ENCODE data around the gene YOD1.

Gene YOD1

GRCh38 chr1:207077012-207077411 is 26.0 kb upstream of the YOD1 start:
- H4K5ac ChIP-seq (ENCODE audit: low read length) = no peak overlapping the region
- DNase-seq = no peak
- H3K4ac ChIP-seq (ENCODE audit: low read depth, low read length) = no peak overlapping the region
- no CpG with 5 or more reads among the region's 1 CpG for WGBS (ENCODE audit: extremely low coverage, insufficient coverage, low lambda C conversion rate)
- H3K4me2 ChIP-seq (ENCODE audit: low read length) = no peak overlapping the region
- no peaks in the 10 kb centered on the region for H3K36me3 ChIP-seq (ENCODE audit: control insufficient read depth, insufficient read depth, low read length)
- H3K4me3 ChIP-seq (ENCODE audit: low read length) = no peak overlapping the region
- no peaks in the 10 kb centered on the region for H3K4me1 ChIP-seq (ENCODE audit: control insufficient read depth, low read depth, low read length)
- H2BK5ac ChIP-seq (ENCODE audit: low read length) = no peak overlapping the region
- no peak overlapping the region for H3K56ac ChIP-seq (ENCODE audit: low read length)
- H4K8ac ChIP-seq (ENCODE audit: low read depth, low read length) = no peak overlapping the region
- no peak overlapping the region for H3K23ac ChIP-seq (ENCODE audit: low read length)
- H3K27ac ChIP-seq (ENCODE audit: low read depth, low read length) = no peak overlapping the region
- no peak overlapping the region for H3K18ac ChIP-seq (ENCODE audit: low read length)
- no peaks in the 10 kb centered on the region for H3K27me3 ChIP-seq (ENCODE audit: insufficient read depth, low read length, poor library complexity)
- no peak overlapping the region for H2AK5ac ChIP-seq (ENCODE audit: low read length)
- H3K9ac ChIP-seq (ENCODE audit: low read length) = no peak overlapping the region
- no peaks in the 10 kb centered on the region for H3K79me1 ChIP-seq (ENCODE audit: low read length)
- no peaks in the 10 kb centered on the region for H3K79me2 ChIP-seq (ENCODE audit: control insufficient read depth, insufficient read depth, low read length)
- no peak overlapping the region for H2BK120ac ChIP-seq (ENCODE audit: low read depth, low read length)
- no peak overlapping the region for H2BK15ac ChIP-seq (replicated peaks; ENCODE audit: low read depth)

- no peak overlapping the region for H2BK15ac ChIP-seq (replicated peaks; ENCODE audit: low read depth)
- no peaks in the 10 kb centered on the region for H3K4me1 ChIP-seq (ENCODE audit: control insufficient read depth, low read depth, low read length)
- no peak overlapping the region for H3K27ac ChIP-seq (ENCODE audit: low read depth, low read length)
- no peaks in the 10 kb centered on the region for H3K79me1 ChIP-seq (ENCODE audit: low read length)
- no peak overlapping the region for H3K9ac ChIP-seq (ENCODE audit: low read length)
- H2BK5ac ChIP-seq (ENCODE audit: low read length) = no peak overlapping the region
- H2AK5ac ChIP-seq (ENCODE audit: low read length) = no peak overlapping the region
- H4K5ac ChIP-seq (ENCODE audit: low read length) = no peak overlapping the region
- no peaks in the 10 kb centered on the region for H3K27me3 ChIP-seq (ENCODE audit: insufficient read depth, low read length, poor library complexity)
- H3K36me3 ChIP-seq (ENCODE audit: control insufficient read depth, insufficient read depth, low read length) = no peaks in the 10 kb centered on the region
- no peak overlapping the region for H3K4ac ChIP-seq (ENCODE audit: low read depth, low read length)
- H3K23ac ChIP-seq (ENCODE audit: low read length) = no peak overlapping the region
- no peak overlapping the region for H3K18ac ChIP-seq (ENCODE audit: low read length)
- no peak for DNase-seq
- WGBS (ENCODE audit: extremely low coverage, insufficient coverage, low lambda C conversion rate) = no CpG with 5 or more reads among the region's 5 CpGs
- no peak overlapping the region for H3K56ac ChIP-seq (ENCODE audit: low read length)
- H2BK120ac ChIP-seq (ENCODE audit: low read depth, low read length) = no peak overlapping the region
- no peak overlapping the region for H4K8ac ChIP-seq (ENCODE audit: low read depth, low read length)
- no peak overlapping the region for H3K4me3 ChIP-seq (ENCODE audit: low read length)
- H3K79me2 ChIP-seq (ENCODE audit: control insufficient read depth, insufficient read depth, low read length) = no peaks in the 10 kb centered on the region
- H3K4me2 ChIP-seq (ENCODE audit: low read length) = no peak overlapping the region
Observed at GRCh38 chr1:207076181-207076955, 25.4 kb upstream of the YOD1 start.

- Histone ChIP-seq H3K4ac (ENCODE audit: low read depth, low read length) (no peak overlapping the region), H3K27me3 (ENCODE audit: insufficient read depth, low read length, poor library complexity) (no peaks in the 10 kb centered on the region), H3K4me1 (ENCODE audit: control insufficient read depth, low read depth, low read length) (no peaks in the 10 kb centered on the region), H3K4me2 (ENCODE audit: low read length) (no peak overlapping the region), H2BK15ac (replicated peaks; ENCODE audit: low read depth) (no peak overlapping the region), H3K79me1 (ENCODE audit: low read length) (no peaks in the 10 kb centered on the region), H3K36me3 (ENCODE audit: control insufficient read depth, insufficient read depth, low read length) (no peaks in the 10 kb centered on the region), H4K8ac (ENCODE audit: low read depth, low read length) (no peak overlapping the region), H3K79me2 (ENCODE audit: control insufficient read depth, insufficient read depth, low read length) (no peaks in the 10 kb centered on the region), H3K27ac (ENCODE audit: low read depth, low read length) (no peak overlapping the region), H2BK5ac (ENCODE audit: low read length) (no peak overlapping the region), H3K4me3 (ENCODE audit: low read length) (no peak overlapping the region), H3K56ac (ENCODE audit: low read length) (no peak overlapping the region), H2AK5ac (ENCODE audit: low read length) (no peak overlapping the region), H4K5ac (ENCODE audit: low read length) (no peak overlapping the region), H3K23ac (ENCODE audit: low read length) (no peak overlapping the region), H3K18ac (ENCODE audit: low read length) (no peak overlapping the region), H3K9ac (ENCODE audit: low read length) (no peak overlapping the region), H2BK120ac (ENCODE audit: low read depth, low read length) (no peak overlapping the region)
- no peak for DNase-seq
- WGBS (ENCODE audit: extremely low coverage, insufficient coverage, low lambda C conversion rate) = no CpG with 5 or more reads among the region's 4 CpGs
Observed at GRCh38 chr1:207073906-207074820, 23.2 kb upstream of the YOD1 start.

- Histone ChIP-seq H3K4me1 (ENCODE audit: control insufficient read depth, low read depth, low read length) (no peaks in the 10 kb centered on the region), H3K79me1 (ENCODE audit: low read length) (no peaks in the 10 kb centered on the region), H3K18ac (ENCODE audit: low read length) (no peak overlapping the region), H3K4me2 (ENCODE audit: low read length) (no peak overlapping the region), H3K23ac (ENCODE audit: low read length) (no peak overlapping the region), H3K27ac (ENCODE audit: low read depth, low read length) (no peak overlapping the region), H4K5ac (ENCODE audit: low read length) (no peak overlapping the region), H3K4me3 (ENCODE audit: low read length) (no peak overlapping the region), H3K36me3 (ENCODE audit: control insufficient read depth, insufficient read depth, low read length) (no peaks in the 10 kb centered on the region), H3K79me2 (ENCODE audit: control insufficient read depth, insufficient read depth, low read length) (no peaks in the 10 kb centered on the region), H4K8ac (ENCODE audit: low read depth, low read length) (no peak overlapping the region), H3K9ac (ENCODE audit: low read length) (no peak overlapping the region), H2BK5ac (ENCODE audit: low read length) (no peak overlapping the region), H3K27me3 (ENCODE audit: insufficient read depth, low read length, poor library complexity) (no peaks in the 10 kb centered on the region), H2BK15ac (replicated peaks; ENCODE audit: low read depth) (no peak overlapping the region), H2BK120ac (ENCODE audit: low read depth, low read length) (no peak overlapping the region), H3K4ac (ENCODE audit: low read depth, low read length) (no peak overlapping the region), H2AK5ac (ENCODE audit: low read length) (no peak overlapping the region), H3K56ac (ENCODE audit: low read length) (no peak overlapping the region)
- WGBS (ENCODE audit: extremely low coverage, insufficient coverage, low lambda C conversion rate) = no CpG with 5 or more reads among the region's 8 CpGs
- DNase-seq = no peak
Observed at GRCh38 chr1:207072233-207072632, 21.2 kb upstream of the YOD1 start.

GRCh38 chr1:207071426-207071825 is 20.4 kb upstream of the YOD1 start:
- Histone ChIP-seq H3K4me1 (ENCODE audit: control insufficient read depth, low read depth, low read length) (no peaks in the 10 kb centered on the region), H2BK120ac (ENCODE audit: low read depth, low read length) (no peak overlapping the region), H3K18ac (ENCODE audit: low read length) (no peak overlapping the region), H3K23ac (ENCODE audit: low read length) (no peak overlapping the region), H3K9ac (ENCODE audit: low read length) (no peak overlapping the region), H4K5ac (ENCODE audit: low read length) (no peak overlapping the region), H4K8ac (ENCODE audit: low read depth, low read length) (no peak overlapping the region), H2AK5ac (ENCODE audit: low read length) (no peak overlapping the region), H3K27ac (ENCODE audit: low read depth, low read length) (no peak overlapping the region), H2BK15ac (replicated peaks; ENCODE audit: low read depth) (no peak overlapping the region), H2BK5ac (ENCODE audit: low read length) (no peak overlapping the region), H3K27me3 (ENCODE audit: insufficient read depth, low read length, poor library complexity) (no peaks in the 10 kb centered on the region), H3K79me1 (ENCODE audit: low read length) (no peaks in the 10 kb centered on the region), H3K79me2 (ENCODE audit: control insufficient read depth, insufficient read depth, low read length) (no peaks in the 10 kb centered on the region), H3K4me3 (ENCODE audit: low read length) (no peak overlapping the region), H3K4ac (ENCODE audit: low read depth, low read length) (no peak overlapping the region), H3K36me3 (ENCODE audit: control insufficient read depth, insufficient read depth, low read length) (no peaks in the 10 kb centered on the region), H3K4me2 (ENCODE audit: low read length) (no peak overlapping the region), H3K56ac (ENCODE audit: low read length) (no peak overlapping the region)
- no peak for DNase-seq
- WGBS (ENCODE audit: extremely low coverage, insufficient coverage, low lambda C conversion rate) = no CpG with 5 or more reads among the region's 6 CpGs

Measured in mesendoderm (in vitro differentiated cells).